Measurements from ENCODE around the gene ATP1B3. TPM values are rescaled to one million over a fixed set of nuclear protein-coding genes. Genes with fewer than 3 reads are reported as not detected.

ATP1B3 gene
- total RNA-seq, 1 donor from 2014 or later: 248 TPM

- no peaks in the 10 kb centered on the region for H3K79me2 ChIP-seq (ENCODE audit: insufficient read depth, low read length)
- H3K9me3 ChIP-seq (ENCODE audit: insufficient read depth, low read depth, low read length): no peaks in the 10 kb centered on the region
- no peak overlapping the region for H3K4me3 ChIP-seq (ENCODE audit: insufficient read depth, low read depth, low read length)
- H2AFZ ChIP-seq (ENCODE audit: low read depth, low read length): no peak overlapping the region
- no peak overlapping the region for H3K9ac ChIP-seq (ENCODE audit: low read length)
- Mint-ChIP-seq H3K4me3 (ENCODE audit: unreplicated experiment) (no peak overlapping the region), H3K4me1 (ENCODE audit: low read depth, unreplicated experiment) (no peaks in the 10 kb centered on the region), H3K9me3 (ENCODE audit: unreplicated experiment) (no peaks in the 10 kb centered on the region), H3K36me3 (ENCODE audit: low read depth, unreplicated experiment) (no peaks in the 10 kb centered on the region), H3K27ac (ENCODE audit: unreplicated experiment) (no peak overlapping the region), H3K27me3 (ENCODE audit: low read depth, unreplicated experiment) (peaks cover 2% of the 10 kb centered on the region)
- FAIRE-seq (no peak), DNase-seq (ENCODE audit: low read depth) (no peak)
- H3K27ac ChIP-seq (ENCODE audit: low read depth, low read length): no peak overlapping the region
- no peaks in the 10 kb centered on the region for H4K20me1 ChIP-seq (ENCODE audit: insufficient read depth, low read length)
- no peaks in the 10 kb centered on the region for H3K4me1 ChIP-seq (ENCODE audit: insufficient read depth, low read length)
- H3K36me3 ChIP-seq (ENCODE audit: insufficient read depth, low read length): no peaks in the 10 kb centered on the region
- no peak overlapping the region for H3K4me2 ChIP-seq (ENCODE audit: low read length)
- H3K27me3 ChIP-seq (ENCODE audit: insufficient read depth, low read length): no peaks in the 10 kb centered on the region
- TF ChIP-seq EZH2 (IDR thresholded peaks at IDR 0.05; ENCODE audit: insufficient read depth, low read length) (no peak), CTCF (IDR thresholded peaks at IDR 0.05; ENCODE audit: insufficient read depth, low read depth, low read length) (no peak)
Observed at GRCh38 chr3:141859651-141860050, 16.8 kb upstream of the ATP1B3 start.

- FAIRE-seq (no peak), DNase-seq (ENCODE audit: low read depth) (no peak)
- Mint-ChIP-seq H3K4me3 (ENCODE audit: unreplicated experiment) (no peak overlapping the region), H3K27ac (ENCODE audit: unreplicated experiment) (no peak overlapping the region), H3K9me3 (ENCODE audit: unreplicated experiment) (no peaks in the 10 kb centered on the region), H3K36me3 (ENCODE audit: low read depth, unreplicated experiment) (no peaks in the 10 kb centered on the region), H3K4me1 (ENCODE audit: low read depth, unreplicated experiment) (no peaks in the 10 kb centered on the region), H3K27me3 (ENCODE audit: low read depth, unreplicated experiment) (peaks cover 3% of the 10 kb centered on the region)
- Histone ChIP-seq H3K4me3 (ENCODE audit: insufficient read depth, low read depth, low read length) (no peak overlapping the region), H3K4me1 (ENCODE audit: insufficient read depth, low read length) (no peaks in the 10 kb centered on the region), H3K36me3 (ENCODE audit: insufficient read depth, low read length) (no peaks in the 10 kb centered on the region), H3K4me2 (ENCODE audit: low read length) (no peak overlapping the region), H3K27me3 (ENCODE audit: insufficient read depth, low read length) (no peaks in the 10 kb centered on the region), H3K79me2 (ENCODE audit: insufficient read depth, low read length) (no peaks in the 10 kb centered on the region), H2AFZ (ENCODE audit: low read depth, low read length) (no peak overlapping the region), H4K20me1 (ENCODE audit: insufficient read depth, low read length) (no peaks in the 10 kb centered on the region), H3K9me3 (ENCODE audit: insufficient read depth, low read depth, low read length) (no peaks in the 10 kb centered on the region), H3K9ac (ENCODE audit: low read length) (no peak overlapping the region), H3K27ac (ENCODE audit: low read depth, low read length) (no peak overlapping the region)
- TF ChIP-seq CTCF (IDR thresholded peaks at IDR 0.05; ENCODE audit: insufficient read depth, low read depth, low read length): no peak
- no peak for TF ChIP-seq EZH2 (IDR thresholded peaks at IDR 0.05; ENCODE audit: insufficient read depth, low read length)
Observed at GRCh38 chr3:141860086-141860669, 16.3 kb upstream of the ATP1B3 start.

GRCh38 chr3:141860766-141861513 is 15.5 kb upstream of the ATP1B3 start:
- DNase-seq (ENCODE audit: low read depth) (peak; percentile 21), FAIRE-seq (no peak)
- no peak overlapping the region for H3K4me3 ChIP-seq (ENCODE audit: insufficient read depth, low read depth, low read length)
- TF ChIP-seq EZH2 (IDR thresholded peaks at IDR 0.05; ENCODE audit: insufficient read depth, low read length) (no peak), CTCF (IDR thresholded peaks at IDR 0.05; ENCODE audit: insufficient read depth, low read depth, low read length) (no peak)
- H3K27me3 ChIP-seq (ENCODE audit: insufficient read depth, low read length): no peaks in the 10 kb centered on the region
- H3K36me3 ChIP-seq (ENCODE audit: insufficient read depth, low read length): no peaks in the 10 kb centered on the region
- no peaks in the 10 kb centered on the region for H3K9me3 Mint-ChIP-seq (ENCODE audit: unreplicated experiment)
- no peaks in the 10 kb centered on the region for H3K4me1 Mint-ChIP-seq (ENCODE audit: low read depth, unreplicated experiment)
- H3K79me2 ChIP-seq (ENCODE audit: insufficient read depth, low read length): no peaks in the 10 kb centered on the region
- no peaks in the 10 kb centered on the region for H3K4me1 ChIP-seq (ENCODE audit: insufficient read depth, low read length)
- no peaks in the 10 kb centered on the region for H3K36me3 Mint-ChIP-seq (ENCODE audit: low read depth, unreplicated experiment)
- H3K27ac ChIP-seq (ENCODE audit: low read depth, low read length): no peak overlapping the region
- H3K9me3 ChIP-seq (ENCODE audit: insufficient read depth, low read depth, low read length): no peaks in the 10 kb centered on the region
- H3K9ac ChIP-seq (ENCODE audit: low read length): no peak overlapping the region
- H4K20me1 ChIP-seq (ENCODE audit: insufficient read depth, low read length): no peaks in the 10 kb centered on the region
- no peak overlapping the region for H2AFZ ChIP-seq (ENCODE audit: low read depth, low read length)
- no peak overlapping the region for H3K4me2 ChIP-seq (ENCODE audit: low read length)
- no peak overlapping the region for H3K4me3 Mint-ChIP-seq (ENCODE audit: unreplicated experiment)
- H3K27ac Mint-ChIP-seq (ENCODE audit: unreplicated experiment): no peak overlapping the region
- H3K27me3 Mint-ChIP-seq (ENCODE audit: low read depth, unreplicated experiment): peaks cover 4% of the 10 kb centered on the region
